Vagina (tissue), 2 donors: ENCODE measurements around the gene CACNA1S.

Experiments
- POLR2AphosphoS5 ChIP-seq, 2 donors: sonication (generic); formaldehyde crosslinking; IDR thresholded peaks; one replicate each; pipeline ENCODE4 v1.9.0; 2017; ENCODE audit warnings: antibody characterized with exemption in 2 of 2, mild to moderate bottlenecking in 2 of 2, low read depth in 1 of 2; ENCODE audit not compliant: insufficient read depth in 1 of 2
- TF ChIP-seq, protein P1 (sequence below), 3 experiments: fragments of 450-650 bp in 2 of 3; fragments of 200-600 bp in 1 of 3; sonication (generic) in 1 of 3; IDR thresholded peaks; one replicate each; pipeline ENCODE4 v1.5.1; 2017 to 2019; ENCODE audit warnings: antibody characterized with exemption in 3 of 3, mild to moderate bottlenecking in 2 of 3, moderate library complexity in 2 of 3

- TF ChIP-seq, protein P1, sequence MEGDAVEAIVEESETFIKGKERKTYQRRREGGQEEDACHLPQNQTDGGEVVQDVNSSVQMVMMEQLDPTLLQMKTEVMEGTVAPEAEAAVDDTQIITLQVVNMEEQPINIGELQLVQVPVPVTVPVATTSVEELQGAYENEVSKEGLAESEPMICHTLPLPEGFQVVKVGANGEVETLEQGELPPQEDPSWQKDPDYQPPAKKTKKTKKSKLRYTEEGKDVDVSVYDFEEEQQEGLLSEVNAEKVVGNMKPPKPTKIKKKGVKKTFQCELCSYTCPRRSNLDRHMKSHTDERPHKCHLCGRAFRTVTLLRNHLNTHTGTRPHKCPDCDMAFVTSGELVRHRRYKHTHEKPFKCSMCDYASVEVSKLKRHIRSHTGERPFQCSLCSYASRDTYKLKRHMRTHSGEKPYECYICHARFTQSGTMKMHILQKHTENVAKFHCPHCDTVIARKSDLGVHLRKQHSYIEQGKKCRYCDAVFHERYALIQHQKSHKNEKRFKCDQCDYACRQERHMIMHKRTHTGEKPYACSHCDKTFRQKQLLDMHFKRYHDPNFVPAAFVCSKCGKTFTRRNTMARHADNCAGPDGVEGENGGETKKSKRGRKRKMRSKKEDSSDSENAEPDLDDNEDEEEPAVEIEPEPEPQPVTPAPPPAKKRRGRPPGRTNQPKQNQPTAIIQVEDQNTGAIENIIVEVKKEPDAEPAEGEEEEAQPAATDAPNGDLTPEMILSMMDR (IDR thresholded peaks at IDR 0.05): no peak
- TF ChIP-seq POLR2AphosphoS5 (IDR thresholded peaks at IDR 0.05; ENCODE audit: insufficient read depth in 1 of 2, low read depth in 1 of 2): no peak
These were observed 6.5 kb downstream of the CACNA1S start for GRCh38 chr1:201105688-201106087.
